AML-193 (cell line): ENCODE measurements around the gene SSTR5.
A peak's percentile ranks its signal among the peaks of the same experiment; 100 is the strongest.

Experiments
- DNase-seq, 2 experiments: peaks; one replicate each; lab custom pipeline; 2025; lab: John Stamatoyannopoulos, UW

Gene SSTR5

GRCh38 chr16:1102921-1103635 is 30.5 kb downstream of the SSTR5 start:
- DNase-seq = peak in 1 of 2 experiments; percentile 20

- no peak for DNase-seq
These were observed 31.1 kb downstream of the SSTR5 start for GRCh38 chr16:1103636-1103980.

GRCh38 chr16:1105888-1106620 is 33.5 kb downstream of the SSTR5 start:
- DNase-seq = peak; percentile 21 to 35

- no peak for DNase-seq
These were observed 34.1 kb downstream of the SSTR5 start for GRCh38 chr16:1106659-1107058.

- no peak for DNase-seq
These were observed 34.6 kb downstream of the SSTR5 start for GRCh38 chr16:1107141-1107540.

GRCh38 chr16:1107731-1108130 is 35.2 kb downstream of the SSTR5 start:
- no peak for DNase-seq

GRCh38 chr16:1108299-1109252 is 36.0 kb downstream of the SSTR5 start:
- DNase-seq = no peak

- DNase-seq = no peak
These were observed 37.1 kb downstream of the SSTR5 start for GRCh38 chr16:1109648-1110047.

GRCh38 chr16:1112506-1113184 is 40.1 kb downstream of the SSTR5 start:
- no peak for DNase-seq

GRCh38 chr16:1113489-1113888 is 40.9 kb downstream of the SSTR5 start:
- no peak for DNase-seq

- no peak for DNase-seq
These were observed 41.5 kb downstream of the SSTR5 start for GRCh38 chr16:1113889-1114526.

GRCh38 chr16:1116693-1117077 is 44.1 kb downstream of the SSTR5 start:
- DNase-seq = no peak

- DNase-seq = no peak
These were observed 44.8 kb downstream of the SSTR5 start for GRCh38 chr16:1117176-1117900.

GRCh38 chr16:1117926-1118325 is 45.4 kb downstream of the SSTR5 start:
- DNase-seq = no peak

GRCh38 chr16:1119129-1119528 is 46.6 kb downstream of the SSTR5 start:
- no peak for DNase-seq

- DNase-seq = no peak
These were observed 47.4 kb downstream of the SSTR5 start for GRCh38 chr16:1119766-1120576.

- DNase-seq = no peak
These were observed 48.0 kb downstream of the SSTR5 start for GRCh38 chr16:1120577-1120941.

GRCh38 chr16:1121009-1121408 is 48.5 kb downstream of the SSTR5 start:
- DNase-seq = no peak

- no peak for DNase-seq
These were observed 49.3 kb downstream of the SSTR5 start for GRCh38 chr16:1121601-1122397.
